ENCODE measurements around the gene SCUBE2. TPM values are rescaled to one million over a fixed set of nuclear protein-coding genes. Genes with fewer than 3 reads are reported as not detected.

The SCUBE2 gene
- total and polyA plus RNA-seq, 12 donors, result 0.22 to 4.1 (median 1.5) TPM

GRCh38 chr11:9090488-9091043 lies 833 bp downstream of the SCUBE2 start:
- Histone ChIP-seq H3K4me1 (peaks cover 0 to 6% (median 3%) of the 10 kb centered on the region in 9 donors), H3K36me3 (no peaks in the 10 kb centered on the region), H3K4me3 (peak overlapping the region; percentile 22 to 61 (median 54)), H3K27me3 (peaks cover 0 to 47% (median 15%) of the 10 kb centered on the region in 7 donors), H3K27ac (peak overlapping the region in 1 of 10 donors; percentile 21), H3K9me3 (no peaks in the 10 kb centered on the region)
- WGBS, 2 donors, result 37 to 43% methylated on average over 20 of the region's 20 CpGs
- intact Hi-C loops (cut with DNase I), result loop anchor here in 1 of 10 donors (5.0 kb wide), 1 partner anchor 73 kb away; no protein-coding TSS in a partner anchor
- TF ChIP-seq CTCF (IDR thresholded peaks at IDR 0.05), result no peak
- ATAC-seq (no peak), DNase-seq (no peak)

- H3K4me3 ChIP-seq, result no peak overlapping the region
- peaks cover 0 to 47% (median 15%) of the 10 kb centered on the region in 7 donors for H3K27me3 ChIP-seq
- peaks cover 0 to 6% (median 3%) of the 10 kb centered on the region in 9 donors for H3K4me1 ChIP-seq
- intact Hi-C loops (cut with DNase I), result loop anchor here in 1 of 10 donors (5.0 kb wide), 1 partner anchor 72 kb away; no protein-coding TSS in a partner anchor
- H3K9me3 ChIP-seq, result no peaks in the 10 kb centered on the region
- no peak for ATAC-seq
- no peaks in the 10 kb centered on the region for H3K36me3 ChIP-seq
- DNase-seq, result no peak
- H3K27ac ChIP-seq, result no peak overlapping the region
- no peak for TF ChIP-seq CTCF (IDR thresholded peaks at IDR 0.05)
- WGBS, 2 donors, result 94 to 96% methylated on average over 6 of the region's 6 CpGs
These were observed 1.8 kb downstream of the SCUBE2 start for GRCh38 chr11:9089636-9090035.

GRCh38 chr11:9089061-9089460 lies 2.3 kb downstream of the SCUBE2 start:
- H3K27me3 ChIP-seq, result peaks cover 0 to 47% (median 15%) of the 10 kb centered on the region in 7 donors
- H3K27ac ChIP-seq, result no peak overlapping the region
- 74 to 85% methylated on average over 3 of the region's 3 CpGs for WGBS, 2 donors
- no peak for DNase-seq
- no peaks in the 10 kb centered on the region for H3K36me3 ChIP-seq
- H3K4me1 ChIP-seq, result peaks cover 0 to 6% (median 3%) of the 10 kb centered on the region in 9 donors
- ATAC-seq, result no peak
- no peak for TF ChIP-seq CTCF (IDR thresholded peaks at IDR 0.05)
- no peaks in the 10 kb centered on the region for H3K9me3 ChIP-seq
- intact Hi-C loops (cut with DNase I), result no loop called here
- H3K4me3 ChIP-seq, result no peak overlapping the region

GRCh38 chr11:9082575-9082974 lies 8.8 kb downstream of the SCUBE2 start:
- ATAC-seq (no peak), DNase-seq (no peak)
- H3K4me1 ChIP-seq, result no peaks in the 10 kb centered on the region
- no peak overlapping the region for H3K4me3 ChIP-seq
- no peaks in the 10 kb centered on the region for H3K27me3 ChIP-seq
- H3K27ac ChIP-seq, result no peak overlapping the region
- no peaks in the 10 kb centered on the region for H3K9me3 ChIP-seq
- no peaks in the 10 kb centered on the region for H3K36me3 ChIP-seq
- no peak for TF ChIP-seq CTCF (IDR thresholded peaks at IDR 0.05)
- intact Hi-C loops (cut with DNase I), result no loop called here
- WGBS, 2 donors, result 96 to 97% methylated on average over 4 of the region's 4 CpGs

All from heart right ventricle (tissue), 16 donors.